GM12878 (cell line): ENCODE results near the gene GDAP2.

Source experiments
- CBX3 ChIP-seq: fragments of 200-600 bp; sonication (generic); IDR thresholded peaks from 2 replicates; pipeline ENCODE4 v1.6.1; 2016; ENCODE audit warnings: low read depth, borderline replicate concordance
- CTCF ChIP-seq, 3 experiments: IDR thresholded peaks in 2 of 3; conservative IDR thresholded peaks in 1 of 3; 2 replicates each; pipeline ENCODE4 v1.5.1; 2011; ENCODE audit warnings: low read depth in 3 of 3, low read length in 3 of 3, mild to moderate bottlenecking in 3 of 3, control low read depth in 2 of 3, moderate library complexity in 2 of 3, inconsistent platforms in 1 of 3, mixed read lengths in 1 of 3; ENCODE audit not compliant: control insufficient read depth in 2 of 3, insufficient read depth in 1 of 3; ENCODE audit errors: extremely low read depth in 1 of 3
- EP300 ChIP-seq, 2 experiments: fragments of 150-350 bp in 1 of 2; IDR thresholded peaks; 2 replicates each; pipeline ENCODE4 v1.6.1; 2011 to 2012; ENCODE audit warnings: low read depth in 2 of 2, low read length in 2 of 2, borderline replicate concordance in 1 of 2, improper control_type of control experiment in 1 of 2, inconsistent platforms in 1 of 2; ENCODE audit not compliant: control insufficient read depth in 1 of 2
- EZH2 ChIP-seq: IDR thresholded peaks from 2 replicates; pipeline ENCODE4 v1.6.1; 2012; ENCODE audit warnings: low read depth, mild to moderate bottlenecking, control low read depth, inconsistent platforms, low read length, borderline replicate concordance; ENCODE audit not compliant: control insufficient read depth
- NR2C2 ChIP-seq: IDR thresholded peaks from 2 replicates; pipeline ENCODE4 v1.6.1; 2011; ENCODE audit warnings: borderline replicate concordance, low read depth; ENCODE audit not compliant: control insufficient read depth, insufficient read length
- PKNOX1 ChIP-seq: fragments of 450-650 bp; IDR thresholded peaks from 2 replicates; pipeline ENCODE4 v1.6.1; 2016; ENCODE audit warnings: mild to moderate bottlenecking
- PML ChIP-seq: IDR thresholded peaks from 2 replicates; pipeline ENCODE4 v1.6.1; 2012; ENCODE audit warnings: low read length, inconsistent platforms
- POLR2A ChIP-seq: IDR thresholded peaks from 2 replicates; pipeline ENCODE4 v1.6.1; 2011; ENCODE audit warnings: low read depth, mild to moderate bottlenecking, low read length
- POLR2AphosphoS5 ChIP-seq: IDR thresholded peaks from 2 replicates; pipeline ENCODE4 v1.6.1; 2011; ENCODE audit warnings: mild to moderate bottlenecking, low read length, inconsistent platforms
- SIN3A ChIP-seq: IDR thresholded peaks from 2 replicates; pipeline ENCODE4 v1.6.1; 2012; ENCODE audit warnings: low read depth, low read length, improper control_type of control experiment
- ZBTB11 ChIP-seq: fragments of 450-650 bp; formaldehyde crosslinking; IDR thresholded peaks from 2 replicates; pipeline ENCODE4 v1.5.0; 2022; ENCODE audit warnings: mild to moderate bottlenecking, missing genetic modification characterization
- ZNF274 ChIP-seq: IDR thresholded peaks from one replicate; pipeline ENCODE4 v1.8.0; 2011; ENCODE audit not compliant: insufficient read length, insufficient read depth

- no peak for TF ChIP-seq ZNF274
- no peak for TF ChIP-seq POLR2A
- TF ChIP-seq PKNOX1, result no peak
- TF ChIP-seq EP300 (IDR thresholded peaks at IDR 0.05; ENCODE audit: borderline replicate concordance in 1 of 2, control insufficient read depth in 1 of 2, low read depth in 2 of 2, low read length in 2 of 2), result no peak
- TF ChIP-seq SIN3A, result no peak
- no peak for TF ChIP-seq PML
- TF ChIP-seq NR2C2, result no peak
- TF ChIP-seq CTCF (IDR thresholded peaks at IDR 0.05 in 2 of 3, conservative IDR thresholded peaks at IDR 0.05 in 1 of 3; ENCODE audit: control insufficient read depth in 2 of 3, extremely low read depth in 1 of 3, insufficient read depth in 1 of 3, low read depth in 3 of 3, low read length in 3 of 3), result no peak
- TF ChIP-seq EZH2, result no peak
- TF ChIP-seq ZBTB11 (CRISPR knock-in tag), result no peak
- TF ChIP-seq POLR2AphosphoS5, result no peak
- TF ChIP-seq CBX3, result no peak
These were observed 45.8 kb downstream of the GDAP2 start for GRCh38 chr1:117883616-117884015.
